PFSK-1 (cell line): ENCODE measurements around the gene ERN1.

Experiments
- POLR2AphosphoS5 ChIP-seq: IDR thresholded peaks from 2 replicates; pipeline ENCODE4 v1.6.1; 2012; ENCODE audit warnings: low read depth, mild to moderate bottlenecking, control low read depth, low read length, moderate library complexity
- REST ChIP-seq, 2 experiments: IDR thresholded peaks; 2 replicates each; pipeline versions ENCODE4 v1.6.1 to v1.8.0; 2011 to 2012; ENCODE audit warnings: low read depth in 2 of 2, low read length in 2 of 2, control low read depth in 1 of 2, inconsistent platforms in 1 of 2, mild to moderate bottlenecking in 1 of 2, moderate library complexity in 1 of 2; ENCODE audit not compliant: insufficient read depth in 1 of 2
- SIN3A ChIP-seq: IDR thresholded peaks from 2 replicates; pipeline ENCODE4 v1.6.1; 2012; ENCODE audit warnings: mild to moderate bottlenecking, low read length, moderate library complexity, borderline replicate concordance; ENCODE audit not compliant: insufficient read depth
- TAF1 ChIP-seq: IDR thresholded peaks from 2 replicates; pipeline ENCODE4 v1.6.1; 2012; ENCODE audit warnings: low read length, control low read depth, borderline replicate concordance; ENCODE audit not compliant: insufficient read depth

DNA sequence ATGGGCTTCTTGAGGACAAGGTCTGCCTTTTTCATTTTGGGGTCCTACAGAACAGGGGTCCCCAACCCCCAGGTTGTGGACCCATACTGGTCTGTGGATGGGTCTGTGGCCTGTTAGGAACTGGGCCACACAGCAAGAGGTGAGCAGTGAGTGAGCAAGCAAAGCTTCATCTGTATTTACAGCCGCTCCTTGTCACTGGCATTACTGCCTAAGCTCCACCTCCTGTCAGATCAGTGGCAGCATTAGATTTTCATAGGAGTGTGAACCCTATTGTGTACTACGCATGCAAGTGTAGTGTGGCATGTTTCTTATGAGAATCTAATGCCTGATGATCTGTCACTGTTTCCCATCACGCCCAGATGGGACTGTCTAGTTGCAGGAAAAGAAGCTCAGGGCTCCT lies 33.9 kb downstream of the ERN1 start:
- no peak for TF ChIP-seq POLR2AphosphoS5
- no peak for TF ChIP-seq REST (IDR thresholded peaks at IDR 0.05; ENCODE audit: insufficient read depth in 1 of 2, low read depth in 2 of 2, low read length in 2 of 2)
- no peak for TF ChIP-seq SIN3A
- no peak for TF ChIP-seq TAF1
